Measurements from ENCODE around the gene LAMB4.

LAMB4 gene

GRCh38 chr7:107998150-107998549 is 132.0 kb downstream of the LAMB4 start:
- Mint-ChIP-seq H3K27me3 (peaks cover 14% of the 10 kb centered on the region), H3K4me3 (no peak overlapping the region)

GRCh38 chr7:107996072-107996882 is 133.9 kb downstream of the LAMB4 start:
- H3K4me1 Mint-ChIP-seq, result no peaks in the 10 kb centered on the region
- H3K4me3 Mint-ChIP-seq, result no peak overlapping the region
- DNase-seq (ENCODE audit: low spot score in 2 of 2) (no peak), ATAC-seq (ENCODE audit: low read depth) (no peak)
- H3K36me3 Mint-ChIP-seq, result no peaks in the 10 kb centered on the region
- H3K27ac Mint-ChIP-seq, result no peak overlapping the region
- no peaks in the 10 kb centered on the region for H3K9me3 Mint-ChIP-seq
- peaks cover 14% of the 10 kb centered on the region for H3K27me3 Mint-ChIP-seq

More at GRCh38 chr7:107998150-107998549, 132.0 kb downstream of the LAMB4 start:
- no peaks in the 10 kb centered on the region for H3K9me3 Mint-ChIP-seq
- DNase-seq (ENCODE audit: low spot score in 2 of 2), result no peak
- no peak for ATAC-seq (ENCODE audit: low read depth)
- H3K36me3 Mint-ChIP-seq, result no peaks in the 10 kb centered on the region
- no peak overlapping the region for H3K27ac Mint-ChIP-seq
- H3K4me1 Mint-ChIP-seq, result peaks cover 3% of the 10 kb centered on the region

- Mint-ChIP-seq H3K4me1 (no peaks in the 10 kb centered on the region), H3K9me3 (no peaks in the 10 kb centered on the region), H3K27me3 (peaks cover 11% of the 10 kb centered on the region), H3K4me3 (no peak overlapping the region), H3K36me3 (no peaks in the 10 kb centered on the region), H3K27ac (no peak overlapping the region)
- ATAC-seq (ENCODE audit: low read depth) (no peak), DNase-seq (ENCODE audit: low spot score in 2 of 2) (no peak)
Observed at GRCh38 chr7:107995184-107996071, 134.7 kb downstream of the LAMB4 start.

DNA sequence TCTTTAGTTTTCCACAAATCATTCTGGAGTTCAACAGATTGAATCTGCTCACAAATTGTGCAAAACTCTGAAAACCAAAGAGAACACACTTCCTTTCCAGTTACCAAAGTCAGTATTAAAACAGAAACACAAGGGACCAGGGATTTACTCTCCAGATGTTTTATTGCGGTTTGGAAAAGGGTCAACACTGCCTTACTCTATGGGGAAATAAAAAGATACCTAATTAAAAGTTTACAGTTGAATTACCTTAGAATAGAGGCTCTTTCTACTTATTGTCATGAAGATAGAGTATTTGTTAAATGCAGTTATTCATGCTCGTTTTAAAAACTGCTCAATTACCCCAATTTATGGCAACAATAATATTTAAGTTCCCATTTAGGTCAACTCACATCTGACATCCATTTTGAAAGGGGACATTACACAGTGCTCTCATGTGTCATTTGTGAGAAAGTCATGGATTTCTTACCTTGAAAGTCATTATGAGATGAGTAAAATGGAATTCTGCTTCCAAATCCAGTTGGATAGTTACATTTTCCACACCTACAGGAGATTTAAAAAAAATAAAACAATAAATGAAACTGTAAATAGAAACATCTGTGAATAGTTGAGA is 135.6 kb downstream of the LAMB4 start:
- DNase-seq (ENCODE audit: low spot score in 2 of 2) (no peak), ATAC-seq (ENCODE audit: low read depth) (no peak)
- Mint-ChIP-seq H3K27me3 (peaks cover 11% of the 10 kb centered on the region), H3K4me1 (no peaks in the 10 kb centered on the region), H3K4me3 (no peak overlapping the region), H3K9me3 (no peaks in the 10 kb centered on the region), H3K27ac (no peak overlapping the region), H3K36me3 (no peaks in the 10 kb centered on the region)

DNA sequence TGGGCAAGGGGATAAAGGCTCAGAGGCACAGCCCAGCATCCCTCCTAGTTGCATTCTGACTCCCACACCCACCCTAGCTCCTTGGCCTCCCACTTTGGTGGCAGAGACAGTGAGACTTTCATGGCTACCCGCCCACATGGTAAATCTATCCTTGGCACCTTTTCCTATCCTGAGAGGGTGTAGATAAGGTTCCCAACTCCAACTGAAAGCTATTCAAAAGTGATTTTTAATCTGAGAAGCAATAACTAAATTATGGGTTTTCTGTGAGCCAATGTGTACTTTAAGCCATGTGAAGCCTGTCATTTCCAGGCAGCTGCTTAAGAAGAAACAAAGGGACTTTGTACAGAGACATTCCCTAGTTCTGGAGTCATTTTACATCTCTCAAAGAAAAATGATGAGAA is 136.3 kb downstream of the LAMB4 start:
- no peak for DNase-seq (ENCODE audit: low spot score in 2 of 2)
- H3K4me1 Mint-ChIP-seq, result no peaks in the 10 kb centered on the region
- H3K27me3 Mint-ChIP-seq, result peaks cover 13% of the 10 kb centered on the region
- no peak for ATAC-seq (ENCODE audit: low read depth)
- no peaks in the 10 kb centered on the region for H3K36me3 Mint-ChIP-seq
- no peak overlapping the region for H3K27ac Mint-ChIP-seq
- H3K4me3 Mint-ChIP-seq, result no peak overlapping the region
- no peaks in the 10 kb centered on the region for H3K9me3 Mint-ChIP-seq

DNA sequence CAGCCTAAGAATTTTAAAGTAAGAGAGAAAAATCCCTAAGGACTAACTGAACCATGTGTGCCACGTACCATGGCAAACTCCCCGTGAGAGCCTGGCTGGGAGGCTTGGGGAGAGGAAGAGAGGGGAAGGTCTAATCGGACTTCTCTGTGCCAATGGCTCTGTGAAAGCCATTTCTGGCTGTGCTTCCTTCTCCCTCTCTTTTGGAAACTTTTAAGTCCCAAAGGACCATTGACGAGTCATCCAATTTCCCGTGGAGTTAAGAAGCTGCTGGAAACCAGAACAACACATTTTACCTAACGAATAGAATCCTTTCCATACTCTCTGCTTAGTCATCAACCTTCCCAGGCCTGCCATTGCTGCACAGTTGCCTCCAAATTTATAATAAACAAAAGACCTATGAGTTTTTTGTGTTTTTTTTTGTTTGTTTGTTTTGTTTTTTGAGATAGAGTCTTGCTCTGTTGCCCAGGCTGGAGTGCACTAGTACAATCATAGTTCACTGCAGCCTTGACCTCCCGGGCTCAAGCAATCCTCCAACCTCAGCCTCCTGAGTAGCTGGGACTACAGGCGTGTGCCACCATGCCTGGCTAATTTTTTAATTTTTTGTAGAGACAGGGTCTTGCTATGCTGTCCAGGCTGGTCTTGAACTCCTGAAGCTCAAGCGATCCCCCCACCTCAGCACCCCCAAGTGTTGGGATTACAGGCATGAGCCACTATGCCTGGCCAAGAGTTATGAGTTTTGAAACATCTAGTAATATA is 140.4 kb downstream of the LAMB4 start:
- no peak for DNase-seq (ENCODE audit: low spot score in 2 of 2)
- H3K27me3 Mint-ChIP-seq, result peaks cover 25% of the 10 kb centered on the region
- H3K4me3 Mint-ChIP-seq, result no peak overlapping the region
- no peaks in the 10 kb centered on the region for H3K36me3 Mint-ChIP-seq
- ATAC-seq (ENCODE audit: low read depth), result no peak
- H3K4me1 Mint-ChIP-seq, result no peaks in the 10 kb centered on the region
- H3K9me3 Mint-ChIP-seq, result no peaks in the 10 kb centered on the region
- no peak overlapping the region for H3K27ac Mint-ChIP-seq

GRCh38 chr7:107982918-107983389 is 147.2 kb downstream of the LAMB4 start:
- Mint-ChIP-seq H3K36me3 (no peaks in the 10 kb centered on the region), H3K27me3 (peaks cover 12% of the 10 kb centered on the region), H3K4me1 (no peaks in the 10 kb centered on the region), H3K27ac (no peak overlapping the region), H3K9me3 (no peaks in the 10 kb centered on the region), H3K4me3 (no peak overlapping the region)
- no peak for DNase-seq (ENCODE audit: low spot score in 2 of 2)
- no peak for ATAC-seq (ENCODE audit: low read depth)

DNA sequence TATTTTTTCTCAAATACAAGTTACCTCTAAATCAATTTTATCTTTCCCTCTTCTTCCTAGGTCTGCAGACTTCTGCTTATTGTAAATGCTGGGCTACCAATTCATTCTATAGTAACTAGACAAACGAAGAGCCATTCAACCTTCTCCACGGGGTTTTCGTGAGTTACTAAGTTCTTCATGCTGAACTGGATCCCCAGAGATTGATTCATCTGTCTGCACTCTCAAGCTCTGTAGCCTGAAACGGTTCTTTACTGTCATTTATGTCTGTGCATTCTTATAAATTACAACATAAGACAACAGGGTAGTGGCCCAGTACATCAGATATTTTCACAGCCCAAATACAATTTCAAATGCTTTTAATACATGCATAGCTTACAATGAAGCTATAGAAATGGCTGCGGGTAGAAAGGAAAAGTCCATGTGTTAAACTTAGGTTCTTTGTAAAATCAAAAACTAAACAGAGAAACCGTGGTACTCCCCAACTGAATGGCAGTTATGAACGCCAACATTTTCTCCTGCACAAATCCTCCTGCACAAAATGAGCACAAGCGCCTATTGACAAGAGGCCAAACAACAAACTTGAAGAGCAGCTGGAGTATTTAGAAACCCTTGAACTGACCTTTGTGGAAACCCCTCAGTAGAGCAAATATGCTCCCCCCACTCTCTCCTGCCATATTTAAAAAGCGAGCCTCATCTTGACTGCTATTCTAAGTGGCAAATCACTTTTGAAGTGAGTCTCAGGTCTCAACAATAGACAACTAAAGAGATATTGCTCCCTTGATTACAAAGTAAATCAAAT is 147.9 kb downstream of the LAMB4 start:
- Mint-ChIP-seq H3K36me3 (no peaks in the 10 kb centered on the region), H3K9me3 (no peaks in the 10 kb centered on the region), H3K27me3 (peaks cover 10% of the 10 kb centered on the region), H3K4me1 (no peaks in the 10 kb centered on the region), H3K4me3 (no peak overlapping the region), H3K27ac (no peak overlapping the region)
- ATAC-seq (ENCODE audit: low read depth), result no peak
- DNase-seq (ENCODE audit: low spot score in 2 of 2), result no peak

- H3K27me3 Mint-ChIP-seq, result peaks cover 6% of the 10 kb centered on the region
- no peaks in the 10 kb centered on the region for H3K9me3 Mint-ChIP-seq
- no peak overlapping the region for H3K4me3 Mint-ChIP-seq
- DNase-seq (ENCODE audit: low spot score in 2 of 2) (no peak), ATAC-seq (ENCODE audit: low read depth) (no peak)
- no peaks in the 10 kb centered on the region for H3K36me3 Mint-ChIP-seq
- no peaks in the 10 kb centered on the region for H3K4me1 Mint-ChIP-seq
- H3K27ac Mint-ChIP-seq, result no peak overlapping the region
Observed at GRCh38 chr7:107981466-107981865, 148.7 kb downstream of the LAMB4 start.

DNA sequence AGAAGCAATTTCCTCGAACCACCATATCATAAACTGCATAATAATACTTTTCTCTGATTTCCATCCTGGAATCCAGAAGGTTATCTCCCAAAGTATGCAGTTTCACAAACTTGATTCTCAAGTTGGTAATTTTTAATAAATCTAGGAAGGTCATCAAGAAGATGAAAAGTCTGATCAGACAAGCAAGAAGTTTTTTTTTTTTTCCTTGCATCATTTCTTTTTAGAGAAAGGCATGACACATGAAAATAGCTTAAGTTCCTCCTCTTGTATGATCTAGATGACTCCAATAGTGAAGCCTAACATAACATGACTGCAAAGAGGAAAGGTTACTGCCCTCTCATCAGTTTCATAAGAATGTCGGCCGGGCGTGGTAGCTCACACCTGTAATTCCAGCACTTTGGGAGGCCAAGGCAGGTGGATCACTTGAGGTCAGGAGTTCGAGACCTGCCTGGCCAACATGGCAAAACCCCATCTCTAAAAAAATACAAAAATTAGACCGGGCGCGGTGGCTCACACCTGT is 149.4 kb downstream of the LAMB4 start:
- H3K36me3 Mint-ChIP-seq, result no peaks in the 10 kb centered on the region
- H3K27me3 Mint-ChIP-seq, result peaks cover 4% of the 10 kb centered on the region
- H3K9me3 Mint-ChIP-seq, result no peaks in the 10 kb centered on the region
- no peak for DNase-seq (ENCODE audit: low spot score in 2 of 2)
- H3K27ac Mint-ChIP-seq, result no peak overlapping the region
- no peak overlapping the region for H3K4me3 Mint-ChIP-seq
- no peak for ATAC-seq (ENCODE audit: low read depth)
- no peaks in the 10 kb centered on the region for H3K4me1 Mint-ChIP-seq

GRCh38 chr7:107980171-107980570 is 150.0 kb downstream of the LAMB4 start:
- no peaks in the 10 kb centered on the region for H3K4me1 Mint-ChIP-seq

GRCh38 chr7:107978815-107979408 is 151.2 kb downstream of the LAMB4 start:
- no peaks in the 10 kb centered on the region for H3K36me3 Mint-ChIP-seq

More at GRCh38 chr7:107980171-107980570, 150.0 kb downstream of the LAMB4 start:
- H3K9me3 Mint-ChIP-seq, result no peaks in the 10 kb centered on the region
- H3K27me3 Mint-ChIP-seq, result peaks cover 4% of the 10 kb centered on the region
- ATAC-seq (ENCODE audit: low read depth), result no peak
- no peak overlapping the region for H3K4me3 Mint-ChIP-seq
- no peak for DNase-seq (ENCODE audit: low spot score in 2 of 2)
- H3K27ac Mint-ChIP-seq, result no peak overlapping the region
- H3K36me3 Mint-ChIP-seq, result no peaks in the 10 kb centered on the region

More at GRCh38 chr7:107978815-107979408, 151.2 kb downstream of the LAMB4 start:
- ATAC-seq (ENCODE audit: low read depth) (no peak), DNase-seq (ENCODE audit: low spot score in 2 of 2) (no peak)
- Mint-ChIP-seq H3K4me1 (no peaks in the 10 kb centered on the region), H3K9me3 (no peaks in the 10 kb centered on the region), H3K27ac (no peak overlapping the region), H3K27me3 (peaks cover 4% of the 10 kb centered on the region), H3K4me3 (no peak overlapping the region)
